ENCODE data around the gene TLL2. TPM values are rescaled to one million over a fixed set of nuclear protein-coding genes. Genes with fewer than 3 reads are reported as not detected.

The TLL2 gene
- total and polyA plus RNA-seq, 9 of the 15 experiments (the other 6 are each of a cell fraction or from before 2014, with no cell fraction given), result 0.09 TPM; not detected in 8

GRCh38 chr10:96325719-96326373 lies 187.9 kb downstream of the TLL2 start:
- Histone ChIP-seq H3K27me3 (ENCODE audit: control insufficient read depth in 2 of 2, insufficient read depth in 2 of 2, low read length in 2 of 2) (peaks cover 0 to 8% of the 10 kb centered on the region in 2 experiments; a peak in 2 of 5 replicates), H3K4me3 (no peak overlapping the region), H3K4me1 (replicated peaks in 1 of 2; ENCODE audit: control insufficient read depth in 2 of 2, insufficient read depth in 2 of 2, low read length in 2 of 2) (no peaks in the 10 kb centered on the region), H3K27ac (ENCODE audit: extremely low read depth, low read depth, low read length) (no peak overlapping the region), H3K79me2 (ENCODE audit: control insufficient read depth, insufficient read depth, low read length) (no peaks in the 10 kb centered on the region), H3K36me3 (ENCODE audit: control insufficient read depth, insufficient read depth, low read length) (no peaks in the 10 kb centered on the region), H2AFZ (ENCODE audit: low read depth, low read length) (no peak overlapping the region), H3K9me1 (ENCODE audit: control insufficient read depth, insufficient read depth, low read length) (no peaks in the 10 kb centered on the region), H3K9ac (ENCODE audit: insufficient read depth in 1 of 2, low read depth in 2 of 2, low read length in 2 of 2) (no peak overlapping the region), H3K9me3 (replicated peaks; ENCODE audit: control insufficient read depth, insufficient read depth, low read depth, low read length) (no peaks in the 10 kb centered on the region), H4K20me1 (replicated peaks; ENCODE audit: control insufficient read depth, insufficient read depth, low read length) (no peaks in the 10 kb centered on the region; the same call in 1 of the 2 replicates), H3K4me2 (ENCODE audit: insufficient read depth, low read length) (no peak overlapping the region)
- no peak for DNase-seq (ENCODE audit: extremely low read depth in 1 of 4, low spot score in 3 of 4)
- CTCF ChIA-PET (ENCODE audit: low intra/inter-chr PET ratio), result no interaction called here
- TF ChIP-seq SP1 (CRISPR knock-in tag; IDR thresholded peaks at IDR 0.05), result no peak
- TF ChIP-seq MBD1 (CRISPR knock-in tag; IDR thresholded peaks at IDR 0.05), result no peak
- TF ChIP-seq ZNF644 (tag; IDR thresholded peaks at IDR 0.05; ENCODE audit: low read depth), result no peak
- no peak for TF ChIP-seq ARHGAP35 (IDR thresholded peaks at IDR 0.05; ENCODE audit: partially characterized antibody)
- no peak for TF ChIP-seq ZNF561 (CRISPR knock-in tag; conservative IDR thresholded peaks at IDR 0.05)
- TF ChIP-seq POLR3A (IDR thresholded peaks at IDR 0.05; ENCODE audit: borderline replicate concordance, extremely low read depth, insufficient read depth, insufficient read length), result no peak
- no peak for TF ChIP-seq BACH1 (tag; IDR thresholded peaks at IDR 0.05)
- no peak for TF ChIP-seq MEIS2 (IDR thresholded peaks at IDR 0.05; ENCODE audit: partially characterized antibody)
- no peak for TF ChIP-seq ZBTB7A (IDR thresholded peaks at IDR 0.05; ENCODE audit: borderline replicate concordance, control insufficient read depth, low read depth, low read length)
- TF ChIP-seq NELFE (IDR thresholded peaks at IDR 0.05; ENCODE audit: insufficient read depth, insufficient read length), result no peak
- 0% methylated on average over 4 of the region's 4 CpGs for WGBS (ENCODE audit: insufficient coverage, low coverage, missing lambda C conversion rate)
- in situ Hi-C loops (cut with MboI), result loop anchor here (10.0 kb wide), 1 partner anchor 311 kb away; no protein-coding TSS in a partner anchor
- intact Hi-C loops (cut with micrococcal nuclease), result no loop called here
- POLR2A ChIA-PET, result interaction anchor here (0.6 kb wide), 1 partner anchor 880 kb away, joined by 3 read pairs; no protein-coding TSS in a partner anchor
- no peak for FAIRE-seq
- ATAC-seq, result no peak
- no TSS peak for BruUV-seq (replicated peaks)

All from K562 (cell line).